Uterus (tissue), 4 donors: Measurements from ENCODE around the gene PCDHB8. TPM values are rescaled to one million over a fixed set of nuclear protein-coding genes. Genes with fewer than 3 reads are reported as not detected.
"Not testable (repeated sequence)": the region's sequence is repeated elsewhere in the genome, so short reads cannot be mapped to it uniquely, and the experiment has no call there.

ENCODE experiments used
- DNase-seq, 2 donors: peaks; one replicate each; pipeline ENCODE4 v3.0.0-alpha.2; 2019 to 2020
- H3K27ac ChIP-seq, 2 donors: fragments of 200-600 bp; sonication (generic); 1 replicate in 1 of 2; 2 replicates in 1 of 2; pipeline ENCODE4 v1.5.1; 2016 to 2018
- H3K27me3 ChIP-seq, 2 donors: fragments of 200-600 bp; sonication (generic); one replicate each; pipeline ENCODE4 v1.5.1; 2018 to 2019; ENCODE audit warnings: control low read depth in 1 of 2
- H3K36me3 ChIP-seq, 2 donors: fragments of 200-600 bp; sonication (generic); one replicate each; pipeline ENCODE4 v1.5.1; 2019; ENCODE audit warnings: control low read depth in 1 of 2
- H3K4me1 ChIP-seq, 2 donors: fragments of 200-600 bp; sonication (generic); one replicate each; pipeline ENCODE4 v1.5.1; 2018 to 2019; ENCODE audit warnings: control low read depth in 1 of 2
- H3K4me3 ChIP-seq, 2 donors: fragments of 200-600 bp; sonication (generic); 1 replicate in 1 of 2; 2 replicates in 1 of 2; pipeline ENCODE4 v1.5.1; 2018 to 2019; ENCODE audit warnings: mild to moderate bottlenecking in 1 of 2
- H3K9me3 ChIP-seq, 2 donors: fragments of 200-600 bp; sonication (generic); one replicate each; pipeline ENCODE4 v1.5.1; 2019; ENCODE audit warnings: control low read depth in 1 of 2
- CTCF ChIP-seq, 4 experiments: fragments of 200-600 bp in 2 of 4; fragments of 450-650 bp in 2 of 4; sonication (generic) in 2 of 4; IDR thresholded peaks; one replicate each; pipeline ENCODE4 v1.5.1; 2016 to 2019; ENCODE audit warnings: antibody characterized with exemption in 4 of 4, mild to moderate bottlenecking in 2 of 4, moderate library complexity in 1 of 4
- POLR2A ChIP-seq, 2 donors: fragments of 450-650 bp; IDR thresholded peaks; one replicate each; pipeline ENCODE4 v1.6.1; 2016; ENCODE audit warnings: antibody characterized with exemption in 2 of 2, mild to moderate bottlenecking in 1 of 2, moderate library complexity in 1 of 2
- intact Hi-C: fragments of 100-400 bp; cut with DNase I; formaldehyde crosslinking; loops from one replicate; pipeline ENCODE4 v1.15.1; 2023; ENCODE audit warnings: low total_unique reads
- total RNA-seq, 4 donors: library from RNA; depleted of rRNA in 3 of 4; stranded (reverse); fragments of >200 nt in 3 of 4; gene quantifications; one replicate each; pipeline versions ENCODE4 v1.1.0 to v1.2.4, GENCODE V29; 2014 to 2023
- donor health status: DM: yes; HTN: yes; CAD: no.

Gene PCDHB8
- 1 to 10 TPM in 2 of 4 donors, under 1 TPM in 2; under 0.01 to 5.4 (median 2.1) TPM for total RNA-seq

- H3K36me3 ChIP-seq, H3K4me3 ChIP-seq, H3K27me3 ChIP-seq, DNase-seq, H3K27ac ChIP-seq, intact Hi-C loops, H3K4me1 ChIP-seq: not testable (repeated sequence)
- H3K9me3 ChIP-seq = peaks cover 3 to 42% of the 10 kb centered on the region in 2 donors
Measured at GRCh38 chr5:141177577-141178191, at the start of gene PCDHB8. Gene PCDHB8 (plus strand): TSS chr5:141177790. CDS start chr5:141178035, 245 bp downstream.

- no peaks in the 10 kb centered on the region for H3K4me1 ChIP-seq
- no peaks in the 10 kb centered on the region for H3K27me3 ChIP-seq
- TF ChIP-seq POLR2A (IDR thresholded peaks at IDR 0.05) = no peak
- TF ChIP-seq CTCF (IDR thresholded peaks at IDR 0.05) = peak in 3 of 4 experiments; percentile 16 to 31 (median 28)
- H3K9me3 ChIP-seq = peaks cover 0 to 19% of the 10 kb centered on the region in 2 donors
- intact Hi-C loops = no loop called here
- DNase-seq = no peak
- H3K4me3 ChIP-seq = peak within 1 kb of the TSS; percentile 10 to 26
- no peak within 1 kb of the TSS for H3K27ac ChIP-seq
- H3K36me3 ChIP-seq = no peaks in the 10 kb centered on the region
Measured at GRCh38 chr5:141135030-141135717, 42.4 kb upstream of the PCDHB8 start, which contains the start of gene PCDHB5. Gene PCDHB5 (plus strand): TSS chr5:141135206. CDS start chr5:141135435, 229 bp downstream.

- peak overlapping the region; percentile 10 to 26 for H3K4me3 ChIP-seq
- TF ChIP-seq POLR2A (IDR thresholded peaks at IDR 0.05) (no peak), CTCF (IDR thresholded peaks at IDR 0.05) (no peak)
- intact Hi-C loops = no loop called here
- H3K27me3 ChIP-seq = no peaks in the 10 kb centered on the region
- H3K9me3 ChIP-seq = peaks cover 0 to 22% of the 10 kb centered on the region in 2 donors
- DNase-seq = no peak
- H3K36me3 ChIP-seq = no peaks in the 10 kb centered on the region
- H3K4me1 ChIP-seq = no peaks in the 10 kb centered on the region
- H3K27ac ChIP-seq = no peak overlapping the region
Measured at GRCh38 chr5:141135718-141136266, 41.8 kb upstream of the PCDHB8 start.

- H3K27me3 ChIP-seq, H3K4me1 ChIP-seq, H3K27ac ChIP-seq, intact Hi-C loops, H3K4me3 ChIP-seq, H3K36me3 ChIP-seq, DNase-seq: not testable (repeated sequence)
- H3K9me3 ChIP-seq = peaks cover 0 to 24% of the 10 kb centered on the region in 2 donors
Measured at GRCh38 chr5:141137346-141137745, 40.2 kb upstream of the PCDHB8 start.

GRCh38 chr5:141149812-141150211 lies 27.8 kb upstream of the PCDHB8 start, which contains the start of gene PCDHB6:
Gene PCDHB6 (plus strand): TSS chr5:141150057. CDS start chr5:141150258, 201 bp downstream.
- TF ChIP-seq POLR2A (IDR thresholded peaks at IDR 0.05) (no peak), CTCF (IDR thresholded peaks at IDR 0.05) (no peak)
- Histone ChIP-seq H3K4me1 (no peaks in the 10 kb centered on the region), H3K9me3 (peaks cover 0 to 44% of the 10 kb centered on the region in 2 donors), H3K27me3 (no peaks in the 10 kb centered on the region), H3K27ac (no peak within 1 kb of the TSS), H3K4me3 (no peak within 1 kb of the TSS), H3K36me3 (no peaks in the 10 kb centered on the region)
- intact Hi-C loops = no loop called here
- DNase-seq = no peak
